ENCODE measurements around the gene CCR7.

DNA sequence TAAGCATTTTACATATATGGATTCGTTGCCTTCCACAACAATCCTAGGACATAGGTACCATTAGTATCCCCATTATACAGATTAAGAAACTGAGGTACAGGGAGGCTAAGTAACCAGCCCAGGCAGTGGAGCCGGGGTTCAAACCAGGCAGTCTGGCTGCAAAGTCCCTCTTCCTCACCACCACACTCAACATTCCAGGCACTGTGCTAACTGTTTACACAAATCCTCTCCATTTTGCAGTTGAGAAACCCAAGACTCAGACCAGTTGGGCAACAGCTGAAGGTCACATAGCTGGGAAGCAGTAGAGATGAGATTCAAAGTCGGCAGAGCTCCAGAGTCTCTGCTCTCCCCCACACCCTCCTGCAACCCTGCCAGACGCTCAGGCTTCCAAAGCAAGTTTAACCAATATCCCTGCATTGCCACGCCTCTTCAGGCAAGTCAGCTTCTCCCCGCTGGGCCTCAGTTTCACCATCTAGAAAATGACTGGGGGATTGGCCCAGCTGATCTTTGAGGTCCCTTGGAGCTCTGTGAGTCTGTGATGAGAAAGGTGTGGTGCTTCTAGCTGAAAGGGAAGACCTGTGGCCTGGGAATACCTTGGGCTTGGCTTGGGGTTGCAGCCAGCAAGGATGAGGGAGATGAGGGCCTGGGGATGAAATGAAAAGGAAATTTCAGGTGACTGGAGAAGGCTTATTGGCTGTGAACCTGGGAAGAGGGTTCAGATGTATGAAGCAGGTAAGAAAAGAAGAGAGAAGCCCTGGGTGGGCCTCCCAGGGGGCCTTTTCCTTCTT, 14.0 kb downstream of the CCR7 start:
- TF ChIP-seq, protein P1, sequence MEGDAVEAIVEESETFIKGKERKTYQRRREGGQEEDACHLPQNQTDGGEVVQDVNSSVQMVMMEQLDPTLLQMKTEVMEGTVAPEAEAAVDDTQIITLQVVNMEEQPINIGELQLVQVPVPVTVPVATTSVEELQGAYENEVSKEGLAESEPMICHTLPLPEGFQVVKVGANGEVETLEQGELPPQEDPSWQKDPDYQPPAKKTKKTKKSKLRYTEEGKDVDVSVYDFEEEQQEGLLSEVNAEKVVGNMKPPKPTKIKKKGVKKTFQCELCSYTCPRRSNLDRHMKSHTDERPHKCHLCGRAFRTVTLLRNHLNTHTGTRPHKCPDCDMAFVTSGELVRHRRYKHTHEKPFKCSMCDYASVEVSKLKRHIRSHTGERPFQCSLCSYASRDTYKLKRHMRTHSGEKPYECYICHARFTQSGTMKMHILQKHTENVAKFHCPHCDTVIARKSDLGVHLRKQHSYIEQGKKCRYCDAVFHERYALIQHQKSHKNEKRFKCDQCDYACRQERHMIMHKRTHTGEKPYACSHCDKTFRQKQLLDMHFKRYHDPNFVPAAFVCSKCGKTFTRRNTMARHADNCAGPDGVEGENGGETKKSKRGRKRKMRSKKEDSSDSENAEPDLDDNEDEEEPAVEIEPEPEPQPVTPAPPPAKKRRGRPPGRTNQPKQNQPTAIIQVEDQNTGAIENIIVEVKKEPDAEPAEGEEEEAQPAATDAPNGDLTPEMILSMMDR (IDR thresholded peaks at IDR 0.05): no peak
- TF ChIP-seq, protein P2, sequence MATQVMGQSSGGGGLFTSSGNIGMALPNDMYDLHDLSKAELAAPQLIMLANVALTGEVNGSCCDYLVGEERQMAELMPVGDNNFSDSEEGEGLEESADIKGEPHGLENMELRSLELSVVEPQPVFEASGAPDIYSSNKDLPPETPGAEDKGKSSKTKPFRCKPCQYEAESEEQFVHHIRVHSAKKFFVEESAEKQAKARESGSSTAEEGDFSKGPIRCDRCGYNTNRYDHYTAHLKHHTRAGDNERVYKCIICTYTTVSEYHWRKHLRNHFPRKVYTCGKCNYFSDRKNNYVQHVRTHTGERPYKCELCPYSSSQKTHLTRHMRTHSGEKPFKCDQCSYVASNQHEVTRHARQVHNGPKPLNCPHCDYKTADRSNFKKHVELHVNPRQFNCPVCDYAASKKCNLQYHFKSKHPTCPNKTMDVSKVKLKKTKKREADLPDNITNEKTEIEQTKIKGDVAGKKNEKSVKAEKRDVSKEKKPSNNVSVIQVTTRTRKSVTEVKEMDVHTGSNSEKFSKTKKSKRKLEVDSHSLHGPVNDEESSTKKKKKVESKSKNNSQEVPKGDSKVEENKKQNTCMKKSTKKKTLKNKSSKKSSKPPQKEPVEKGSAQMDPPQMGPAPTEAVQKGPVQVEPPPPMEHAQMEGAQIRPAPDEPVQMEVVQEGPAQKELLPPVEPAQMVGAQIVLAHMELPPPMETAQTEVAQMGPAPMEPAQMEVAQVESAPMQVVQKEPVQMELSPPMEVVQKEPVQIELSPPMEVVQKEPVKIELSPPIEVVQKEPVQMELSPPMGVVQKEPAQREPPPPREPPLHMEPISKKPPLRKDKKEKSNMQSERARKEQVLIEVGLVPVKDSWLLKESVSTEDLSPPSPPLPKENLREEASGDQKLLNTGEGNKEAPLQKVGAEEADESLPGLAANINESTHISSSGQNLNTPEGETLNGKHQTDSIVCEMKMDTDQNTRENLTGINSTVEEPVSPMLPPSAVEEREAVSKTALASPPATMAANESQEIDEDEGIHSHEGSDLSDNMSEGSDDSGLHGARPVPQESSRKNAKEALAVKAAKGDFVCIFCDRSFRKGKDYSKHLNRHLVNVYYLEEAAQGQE (IDR thresholded peaks at IDR 0.05; ENCODE audit: low read depth, low read length): no peak
- TF ChIP-seq TCF12 (IDR thresholded peaks at IDR 0.05) (no peak), RXRA (IDR thresholded peaks at IDR 0.05; ENCODE audit: borderline replicate concordance, low read depth) (no peak), YY1 (IDR thresholded peaks at IDR 0.05; ENCODE audit: low read depth) (no peak), GATA2 (CRISPR knock-in tag; IDR thresholded peaks at IDR 0.05) (no peak), SMC3 (IDR thresholded peaks at IDR 0.05; ENCODE audit: low read depth, low read length) (no peak), EP300 (IDR thresholded peaks at IDR 0.05; ENCODE audit: borderline replicate concordance in 1 of 2, low read depth in 1 of 2, low read length in 1 of 2) (no peak), EZH2phosphoT487 (IDR thresholded peaks at IDR 0.05; ENCODE audit: borderline replicate concordance, low read depth) (no peak), POLR2AphosphoS5 (IDR thresholded peaks at IDR 0.05; ENCODE audit: low read depth, low read length) (no peak)
- TF ChIP-seq, protein P3, sequence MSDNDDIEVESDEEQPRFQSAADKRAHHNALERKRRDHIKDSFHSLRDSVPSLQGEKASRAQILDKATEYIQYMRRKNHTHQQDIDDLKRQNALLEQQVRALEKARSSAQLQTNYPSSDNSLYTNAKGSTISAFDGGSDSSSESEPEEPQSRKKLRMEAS (IDR thresholded peaks at IDR 0.05; ENCODE audit: low read depth): no peak
- TF ChIP-seq, protein P4, sequence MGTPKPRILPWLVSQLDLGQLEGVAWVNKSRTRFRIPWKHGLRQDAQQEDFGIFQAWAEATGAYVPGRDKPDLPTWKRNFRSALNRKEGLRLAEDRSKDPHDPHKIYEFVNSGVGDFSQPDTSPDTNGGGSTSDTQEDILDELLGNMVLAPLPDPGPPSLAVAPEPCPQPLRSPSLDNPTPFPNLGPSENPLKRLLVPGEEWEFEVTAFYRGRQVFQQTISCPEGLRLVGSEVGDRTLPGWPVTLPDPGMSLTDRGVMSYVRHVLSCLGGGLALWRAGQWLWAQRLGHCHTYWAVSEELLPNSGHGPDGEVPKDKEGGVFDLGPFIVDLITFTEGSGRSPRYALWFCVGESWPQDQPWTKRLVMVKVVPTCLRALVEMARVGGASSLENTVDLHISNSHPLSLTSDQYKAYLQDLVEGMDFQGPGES (IDR thresholded peaks at IDR 0.05; ENCODE audit: low read depth, low read length): no peak

All from SK-N-SH (cell line).